ENCODE data around the gene CELF4.

DNA sequence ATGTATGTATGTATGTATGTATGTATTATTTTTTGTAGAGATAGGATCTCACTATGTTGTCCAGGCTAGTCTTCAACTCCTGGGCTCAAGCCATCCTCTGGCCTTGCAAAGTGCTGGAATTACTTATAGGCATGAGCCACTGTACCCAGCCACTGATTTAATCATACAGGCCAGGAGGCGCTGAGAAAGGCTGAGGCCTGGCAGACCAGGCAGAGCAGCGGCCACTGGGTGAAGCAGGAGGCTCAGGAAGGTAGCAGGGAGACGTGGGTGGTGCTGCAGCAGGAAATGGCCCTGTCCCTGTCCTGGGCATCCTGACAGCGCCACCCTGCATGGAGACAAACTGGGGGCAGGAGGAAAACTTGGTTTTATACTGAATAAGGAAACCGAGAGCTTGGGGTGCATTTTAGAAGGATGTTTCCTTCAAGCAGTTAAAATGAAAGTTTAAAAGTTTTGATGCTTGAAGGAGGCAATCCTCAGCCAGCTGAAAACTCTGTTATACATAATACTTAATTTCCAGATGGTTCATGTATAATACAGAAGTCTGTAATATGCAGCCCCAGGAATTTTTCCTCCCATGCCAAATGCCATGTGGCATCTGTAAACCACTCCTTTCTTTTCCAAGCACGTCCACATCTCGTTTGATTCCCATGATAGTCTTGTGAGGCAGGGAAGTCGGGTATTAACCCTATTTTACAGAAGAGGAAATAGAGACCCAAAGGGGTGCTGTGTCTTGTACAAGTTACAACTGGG, 182.4 kb downstream of the CELF4 start:
- TF ChIP-seq EZH2 (IDR thresholded peaks at IDR 0.05; ENCODE audit: low read length, unreplicated experiment), result no peak
- TF ChIP-seq, protein P1, sequence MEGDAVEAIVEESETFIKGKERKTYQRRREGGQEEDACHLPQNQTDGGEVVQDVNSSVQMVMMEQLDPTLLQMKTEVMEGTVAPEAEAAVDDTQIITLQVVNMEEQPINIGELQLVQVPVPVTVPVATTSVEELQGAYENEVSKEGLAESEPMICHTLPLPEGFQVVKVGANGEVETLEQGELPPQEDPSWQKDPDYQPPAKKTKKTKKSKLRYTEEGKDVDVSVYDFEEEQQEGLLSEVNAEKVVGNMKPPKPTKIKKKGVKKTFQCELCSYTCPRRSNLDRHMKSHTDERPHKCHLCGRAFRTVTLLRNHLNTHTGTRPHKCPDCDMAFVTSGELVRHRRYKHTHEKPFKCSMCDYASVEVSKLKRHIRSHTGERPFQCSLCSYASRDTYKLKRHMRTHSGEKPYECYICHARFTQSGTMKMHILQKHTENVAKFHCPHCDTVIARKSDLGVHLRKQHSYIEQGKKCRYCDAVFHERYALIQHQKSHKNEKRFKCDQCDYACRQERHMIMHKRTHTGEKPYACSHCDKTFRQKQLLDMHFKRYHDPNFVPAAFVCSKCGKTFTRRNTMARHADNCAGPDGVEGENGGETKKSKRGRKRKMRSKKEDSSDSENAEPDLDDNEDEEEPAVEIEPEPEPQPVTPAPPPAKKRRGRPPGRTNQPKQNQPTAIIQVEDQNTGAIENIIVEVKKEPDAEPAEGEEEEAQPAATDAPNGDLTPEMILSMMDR (conservative IDR thresholded peaks at IDR 0.05; ENCODE audit: low read depth, low read length), result no peak
- TF ChIP-seq EZH2phosphoT487 (IDR thresholded peaks at IDR 0.05; ENCODE audit: borderline replicate concordance, low read length), result no peak

All from PC-3 (cell line).